GM12874 (cell line): Measurements from ENCODE around the gene CTSK.

Source experiments
- CTCF ChIP-seq: IDR thresholded peaks from 2 replicates; pipeline ENCODE4 v1.5.1; 2011; ENCODE audit warnings: low read depth, mild to moderate bottlenecking, control low read depth, low read length, moderate library complexity; ENCODE audit not compliant: insufficient read depth

The CTSK gene

DNA sequence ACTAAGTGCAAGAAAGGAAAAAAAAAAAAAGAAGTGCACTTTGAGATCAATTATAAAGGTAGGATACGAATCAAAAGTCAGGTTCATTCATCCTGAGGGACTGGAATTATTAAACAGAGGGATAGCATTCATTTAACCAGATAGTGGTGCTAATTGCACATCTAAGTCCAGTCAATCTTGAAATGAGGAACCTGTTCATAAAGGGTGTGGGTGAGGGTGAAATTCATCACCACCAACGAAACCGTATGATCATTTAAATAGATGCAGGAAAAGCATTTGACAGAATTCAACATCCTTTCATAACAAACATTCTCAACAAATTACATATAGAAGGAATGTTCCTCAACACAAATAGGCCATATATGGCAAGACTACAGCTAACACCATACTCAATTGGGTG, 48.0 kb downstream of the CTSK start:
- TF ChIP-seq CTCF: no peak

DNA sequence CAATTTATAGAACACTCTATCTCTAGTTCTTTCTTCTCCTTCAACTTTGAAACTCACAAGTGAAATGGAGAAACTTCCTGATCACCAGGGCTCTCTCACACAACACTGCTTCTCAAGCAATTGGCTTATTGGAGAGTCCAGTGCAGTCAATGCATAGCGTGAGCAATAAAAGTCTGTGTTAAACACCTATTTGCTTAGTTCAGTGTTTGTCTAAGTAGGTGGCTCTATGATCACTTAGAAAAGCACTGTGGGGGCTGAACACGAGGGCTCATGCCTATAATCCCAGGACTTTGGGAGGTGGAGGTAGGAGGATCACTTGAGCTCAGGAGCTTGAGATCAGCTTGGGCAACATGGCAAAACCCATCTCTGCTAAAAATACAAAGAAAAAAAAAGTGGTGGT, 54.6 kb downstream of the CTSK start:
- no peak for TF ChIP-seq CTCF

DNA sequence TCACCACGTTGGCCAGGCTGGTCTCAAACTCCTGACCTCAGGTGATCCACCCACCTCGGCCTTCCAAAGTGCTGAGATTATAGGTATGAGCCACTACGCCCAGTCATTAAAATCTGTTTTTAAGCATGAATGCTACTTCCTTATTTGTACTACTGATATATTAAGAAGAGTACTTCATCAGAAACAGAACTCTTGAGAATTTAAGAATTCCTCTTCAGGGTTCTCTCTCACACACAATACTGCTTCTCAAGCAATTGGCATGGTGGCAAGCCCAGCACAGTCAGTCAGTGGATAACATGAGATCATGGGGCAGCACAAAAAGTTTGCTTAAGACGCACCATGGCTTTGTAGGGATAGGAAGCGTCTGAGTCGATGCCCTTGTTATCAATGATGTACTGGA, 56.6 kb downstream of the CTSK start:
- no peak for TF ChIP-seq CTCF

DNA sequence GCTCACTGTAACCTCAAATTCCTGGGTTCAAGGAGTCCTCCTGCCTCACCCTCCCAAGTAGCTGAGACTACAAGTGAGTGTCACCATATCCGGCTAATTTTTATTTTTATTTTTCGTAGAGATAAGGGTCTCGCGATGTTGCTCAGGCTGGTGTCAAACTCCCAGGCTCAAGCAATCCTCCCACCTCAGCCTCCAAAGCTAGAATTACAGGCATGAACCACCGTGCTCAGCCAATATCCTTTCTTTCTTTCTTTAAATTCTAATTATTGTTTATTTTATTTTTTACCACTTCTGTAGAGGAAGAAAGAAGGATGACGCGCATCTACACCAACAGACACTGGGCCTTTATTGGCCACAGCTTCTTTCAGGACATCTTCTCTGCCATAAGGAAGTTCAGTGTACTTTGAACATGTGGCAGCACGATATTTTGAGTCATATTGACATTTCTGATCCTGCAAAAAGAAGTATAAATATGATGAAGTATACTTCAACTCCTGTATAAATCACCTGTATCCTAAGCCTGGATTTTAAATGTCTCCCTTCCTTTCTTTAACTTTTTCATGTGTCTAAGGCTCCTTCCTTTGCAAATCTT, 58.2 kb downstream of the CTSK start:
- no peak for TF ChIP-seq CTCF

DNA sequence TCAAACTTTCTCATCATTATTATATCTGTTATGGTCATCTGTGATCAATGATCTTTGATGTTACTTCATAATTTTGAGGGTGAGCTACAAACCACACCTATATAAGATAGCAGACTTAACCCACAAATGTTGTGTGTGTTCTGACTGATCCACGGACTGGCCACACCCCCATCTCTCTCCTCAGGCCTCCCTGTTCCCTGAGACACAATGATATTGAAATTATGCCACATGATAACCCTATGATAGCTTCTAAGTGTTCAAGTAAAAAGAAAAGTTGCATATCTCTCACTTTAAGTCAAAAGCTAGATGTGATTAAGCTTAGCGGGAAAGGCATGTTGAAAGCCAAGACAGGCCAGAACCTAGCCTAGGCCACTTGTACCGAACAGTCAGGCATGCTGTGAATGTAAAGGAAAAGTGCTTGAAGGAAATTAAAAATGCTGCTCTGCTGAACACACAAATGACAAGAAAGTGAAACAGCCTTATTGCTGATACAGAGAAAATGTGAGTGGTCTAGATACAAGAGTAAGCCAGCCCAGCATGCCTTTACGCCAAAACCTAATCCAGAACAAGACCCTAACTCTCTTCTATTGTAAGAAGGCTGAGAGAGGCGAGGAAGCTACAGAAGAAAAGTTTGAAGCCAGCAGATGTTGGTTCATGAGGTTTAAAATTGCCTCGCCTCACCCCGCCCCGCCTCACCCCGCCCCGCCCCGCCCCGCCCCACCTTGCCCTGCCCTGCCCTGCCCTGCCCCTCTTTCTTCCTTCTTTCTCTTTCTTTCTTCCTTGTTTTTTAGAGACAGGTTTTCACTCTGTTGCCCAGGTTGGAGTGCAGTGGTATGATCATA, 59.0 kb downstream of the CTSK start:
- TF ChIP-seq CTCF: no peak
